ENCODE results near the gene POLDIP2. TPM values are rescaled to one million over a fixed set of nuclear protein-coding genes. Genes with fewer than 3 reads are reported as not detected.

The POLDIP2 gene
- total RNA-seq, 1 experiment from 2014 or later, result 82.8 TPM

GRCh38 chr17:28327709-28328108 is 29.6 kb downstream of the POLDIP2 start:
- no peak overlapping the region for H2BK15ac ChIP-seq (ENCODE audit: low read depth, low read length)
- no peaks in the 10 kb centered on the region for H3K27me3 ChIP-seq (ENCODE audit: insufficient read depth, low read length)
- no peak overlapping the region for H2BK120ac ChIP-seq (ENCODE audit: low read depth, low read length, poor library complexity, severe bottlenecking)
- no peak overlapping the region for H3K27ac ChIP-seq (ENCODE audit: insufficient read length, low read depth, low read length)
- no peak overlapping the region for H3K18ac ChIP-seq (ENCODE audit: insufficient read length, low read depth, low read length)
- H3K23ac ChIP-seq (ENCODE audit: insufficient read length, low read depth, low read length), result no peak overlapping the region
- no peak overlapping the region for H2BK5ac ChIP-seq (ENCODE audit: insufficient read length, low read length)
- H4K91ac ChIP-seq (ENCODE audit: insufficient read length, low read depth, low read length), result no peak overlapping the region
- peaks cover 5 to 6% of the 10 kb centered on the region in 2 experiments for H3K4me1 Mint-ChIP-seq
- peaks cover 22 to 44% (median 40%) of the 10 kb centered on the region in 3 experiments; a peak in 6 of 7 replicates for H3K36me3 Mint-ChIP-seq (ENCODE audit: insufficient read depth in 1 of 3, low read depth in 3 of 3)
- H2BK20ac ChIP-seq (ENCODE audit: low read depth, low read length, poor library complexity, severe bottlenecking), result no peak overlapping the region
- peak; percentile 18 for DNase-seq
- H3K4me2 ChIP-seq (ENCODE audit: insufficient read depth, insufficient read length, low read length), result no peak overlapping the region
- no peak overlapping the region for H3K4me3 Mint-ChIP-seq
- no peak overlapping the region for H3T11ph ChIP-seq (ENCODE audit: low read length)
- peaks cover 9% of the 10 kb centered on the region for H3K79me1 ChIP-seq (ENCODE audit: insufficient read depth, low read depth, low read length, poor library complexity, severe bottlenecking)
- no peak overlapping the region for H3K9ac ChIP-seq (ENCODE audit: extremely low read depth, insufficient read length, low read length)
- no peak overlapping the region for H2AK5ac ChIP-seq (ENCODE audit: insufficient read length, low read length)
- H3K27ac Mint-ChIP-seq, result no peak overlapping the region
- H3K4ac ChIP-seq (ENCODE audit: low read depth, low read length), result no peak overlapping the region
- H3K23me2 ChIP-seq (ENCODE audit: insufficient read length, low read depth, low read length, poor library complexity, severe bottlenecking), result no peaks in the 10 kb centered on the region
- H3K14ac ChIP-seq (ENCODE audit: insufficient read depth, low read length), result no peak overlapping the region
- H4K5ac ChIP-seq (ENCODE audit: insufficient read length, low read depth, low read length), result no peak overlapping the region
- H3K9me3 ChIP-seq (ENCODE audit: control insufficient read depth, low read depth, low read length), result no peaks in the 10 kb centered on the region
- H2BK12ac ChIP-seq (ENCODE audit: insufficient read length, low read depth, low read length), result no peak overlapping the region
- peaks cover 3% of the 10 kb centered on the region for H4K20me1 ChIP-seq (ENCODE audit: control insufficient read depth, insufficient read depth, insufficient read length)
- no peaks in the 10 kb centered on the region for H3K27me3 Mint-ChIP-seq (ENCODE audit: low read depth)
- H3K56ac ChIP-seq (ENCODE audit: insufficient read length, low read depth, low read length), result no peak overlapping the region
- WGBS (ENCODE audit: extremely low coverage, insufficient read length, low lambda C conversion rate), result no CpG with 5 or more reads among the region's 3 CpGs
- H3K4me1 ChIP-seq (ENCODE audit: insufficient read depth, low read length), result no peaks in the 10 kb centered on the region
- H3K79me2 ChIP-seq (ENCODE audit: insufficient read depth, low read length), result peaks cover 23% of the 10 kb centered on the region; the same call in 1 of the 2 replicates
- TF ChIP-seq CTCF (conservative IDR thresholded peaks at IDR 0.05), result 0 out of 3 replicates have a peak, but pooled peaks have one; percentile 9
- H2AFZ ChIP-seq (ENCODE audit: low read length), result no peak overlapping the region
- no peaks in the 10 kb centered on the region for H3K9me3 Mint-ChIP-seq
- H4K8ac ChIP-seq (replicated peaks; ENCODE audit: insufficient read length, low read depth, low read length), result no peak overlapping the region
